HCT116 (cell line): Measurements from ENCODE around the gene DIDO1. TPM values are rescaled to one million over a fixed set of nuclear protein-coding genes. Genes with fewer than 3 reads are reported as not detected.

Experiments
- ATAC-seq: fragments of 200-7000 bp; cut with Tn5 transposase; 2 replicates; pipeline ENCODE4 v1.9.1; 2020; ENCODE audit warnings: mild to moderate bottlenecking, moderate library complexity
- BruUV-seq: library from RNA; stranded (reverse); fragments of 400-500 nt; replicated peaks from 2 replicates; lab custom pipeline; 2021; lab: Mats Ljungman, UMichigan
- CTCF ChIA-PET: fragments of 300-600 bp; sonication (Branson Sonifier 250); formaldehyde crosslinking; loops from one replicate; lab custom pipeline; 2021; ENCODE audit warnings: antibody characterized with exemption; lab: Charles Lee
- POLR2A ChIA-PET: fragments of 300-600, 350-600 bp; sonication (Branson Sonifier 250); formaldehyde crosslinking; loops from one replicate; lab custom pipeline; 2021; ENCODE audit warnings: antibody characterized with exemption; lab: Charles Lee
- RAD21 ChIA-PET, 2 experiments: fragments of 300-600 bp; sonication (Branson Sonifier 250); formaldehyde crosslinking; loops; one replicate each; lab custom pipeline; 2023; ENCODE audit warnings: low total read pairs in 2 of 2; ENCODE audit not compliant: uncharacterized antibody in 2 of 2, unreplicated experiment in 2 of 2, low non-redundant PET in 1 of 2; lab: Charles Lee
- DNase-seq: peaks from one replicate; pipeline ENCODE4 v3.0.0-alpha.2; 2010; ENCODE audit warnings: low read depth, low spot score
- H2AFZ ChIP-seq: fragments of 200-600 bp; shearing (Covaris generic), sonication (generic); 2 replicates; pipeline ENCODE4 v1.6.1; 2017; ENCODE audit warnings: low read depth, mixed run types, mixed read lengths, antibody characterized with exemption, low read length; ENCODE audit not compliant: poor library complexity, severe bottlenecking
- H3K27ac ChIP-seq: 2 replicates; pipeline ENCODE4 v1.5.1; 2012; ENCODE audit warnings: low read depth, low read length
- H3K27me3 ChIP-seq: fragments of 200-600 bp; sonication (generic); 2 replicates; pipeline ENCODE4 v1.6.1; 2016; ENCODE audit warnings: mixed run types, low read length, mixed read lengths; ENCODE audit not compliant: insufficient read depth
- H3K36me3 ChIP-seq, 2 experiments: fragments of 200-500 bp in 1 of 2; fragments of 200-600 bp in 1 of 2; sonication (Bioruptor generic) in 1 of 2; sonication (generic) in 1 of 2; 2 replicates each; pipeline versions ENCODE4 v1.5.1 to v1.6.1; 2014 to 2016; ENCODE audit warnings: low read length in 2 of 2, inconsistent platforms in 1 of 2, mixed read lengths in 1 of 2, mixed run types in 1 of 2; ENCODE audit not compliant: insufficient read depth in 2 of 2, control insufficient read depth in 1 of 2
- H3K4me1 ChIP-seq, 2 experiments: fragments of 200-600 bp in 1 of 2; sonication (generic) in 1 of 2; 2 replicates each; pipeline versions ENCODE4 v1.5.1 to v1.6.1; 2012 to 2017; ENCODE audit warnings: low read length in 2 of 2, inconsistent platforms in 1 of 2, mild to moderate bottlenecking in 1 of 2, mixed read lengths in 1 of 2, mixed run types in 1 of 2, moderate library complexity in 1 of 2; ENCODE audit not compliant: insufficient read depth in 2 of 2, control insufficient read depth in 1 of 2
- H3K4me2 ChIP-seq: fragments of 200-600 bp; sonication (generic); 2 replicates; pipeline ENCODE4 v1.6.1; 2017; ENCODE audit warnings: mixed run types, low read length, mixed read lengths
- H3K4me3 ChIP-seq, 2 experiments: fragments of 200-600 bp in 1 of 2; sonication (generic) in 1 of 2; replicated peaks in 1 of 2; 2 replicates each; pipeline ENCODE4 v1.5.1; 2011 to 2016; ENCODE audit warnings: low read length in 2 of 2, control low read depth in 1 of 2, low read depth in 1 of 2, mild to moderate bottlenecking in 1 of 2, mixed read lengths in 1 of 2, mixed run types in 1 of 2
- H3K79me2 ChIP-seq: fragments of 200-600 bp; sonication (generic); 2 replicates; pipeline ENCODE4 v1.6.1; 2017; ENCODE audit warnings: mild to moderate bottlenecking, mixed run types, low read length, moderate library complexity, mixed read lengths; ENCODE audit not compliant: insufficient read depth
- H3K9ac ChIP-seq: fragments of 200-600 bp; sonication (generic); 2 replicates; pipeline ENCODE4 v1.6.1; 2016; ENCODE audit warnings: low read length, mixed read lengths
- H3K9me2 ChIP-seq: fragments of 200-600 bp; sonication (generic), shearing (Covaris generic); 2 replicates; pipeline ENCODE4 v1.6.1; 2017; ENCODE audit warnings: mixed run types, mild to moderate bottlenecking, moderate library complexity; ENCODE audit not compliant: insufficient read depth
- H3K9me3 ChIP-seq, 2 experiments: fragments of 200-500 bp in 1 of 2; fragments of 200-600 bp in 1 of 2; sonication (Bioruptor generic) in 1 of 2; sonication (generic) in 1 of 2; 2 replicates each; pipeline ENCODE4 v1.6.1; 2014 to 2017; ENCODE audit warnings: low read length in 2 of 2, mixed read lengths in 2 of 2, inconsistent platforms in 1 of 2, low read depth in 1 of 2, mild to moderate bottlenecking in 1 of 2, mixed run types in 1 of 2, moderate library complexity in 1 of 2; ENCODE audit not compliant: control insufficient read depth in 1 of 2, insufficient read depth in 1 of 2
- H4K20me1 ChIP-seq: fragments of 200-600 bp; sonication (generic), shearing (Covaris generic); 2 replicates; pipeline ENCODE4 v1.6.1; 2017; ENCODE audit warnings: mixed run types, mild to moderate bottlenecking, moderate library complexity; ENCODE audit not compliant: insufficient read depth
- CBX3 ChIP-seq: IDR thresholded peaks from 2 replicates; pipeline ENCODE4 v1.6.1; 2012; ENCODE audit warnings: low read depth
- CTCF ChIP-seq, 3 experiments: fragments of 200-600 bp in 1 of 3; sonication (generic) in 1 of 3; IDR thresholded peaks in 2 of 3; conservative IDR thresholded peaks in 1 of 3; 2 replicates each; pipeline ENCODE4 v1.5.1; 2012 to 2017; ENCODE audit warnings: low read depth in 2 of 3, low read length in 2 of 3, antibody characterized with exemption in 1 of 3, borderline replicate concordance in 1 of 3, control low read depth in 1 of 3, mild to moderate bottlenecking in 1 of 3, mixed read lengths in 1 of 3, mixed run types in 1 of 3, moderate library complexity in 1 of 3; ENCODE audit not compliant: insufficient read depth in 1 of 3
- ELF1 ChIP-seq: IDR thresholded peaks from 2 replicates; pipeline ENCODE4 v1.6.1; 2012; ENCODE audit warnings: low read depth, borderline replicate concordance
- FOSL1 ChIP-seq: IDR thresholded peaks from 2 replicates; pipeline ENCODE4 v1.6.1; 2012; ENCODE audit warnings: low read depth
- POLR2A ChIP-seq: IDR thresholded peaks from 2 replicates; pipeline ENCODE4 v1.7.0; 2011; ENCODE audit warnings: borderline replicate concordance; ENCODE audit not compliant: insufficient read depth, insufficient read length; ENCODE audit errors: extremely low read depth
- RAD21 ChIP-seq: IDR thresholded peaks from 2 replicates; pipeline ENCODE4 v1.6.1; 2012; ENCODE audit warnings: low read depth, mild to moderate bottlenecking
- SIN3A ChIP-seq: IDR thresholded peaks from 2 replicates; pipeline ENCODE4 v1.6.1; 2012; ENCODE audit warnings: low read depth
- SRF ChIP-seq: IDR thresholded peaks from 2 replicates; pipeline ENCODE4 v1.6.1; 2012; ENCODE audit warnings: low read depth
- TCF7L2 ChIP-seq: IDR thresholded peaks from 2 replicates; pipeline ENCODE4 v1.7.0; 2011; ENCODE audit warnings: borderline replicate concordance, inconsistent platforms; ENCODE audit not compliant: insufficient read depth, insufficient read length; ENCODE audit errors: extremely low read depth
- ZNF274 ChIP-seq: fragments of 200-500 bp; sonication (Bioruptor generic); IDR thresholded peaks from 2 replicates; pipeline ENCODE4 v1.6.1; 2014; ENCODE audit warnings: mild to moderate bottlenecking, low read depth, low read length, inconsistent platforms
- intact Hi-C: fragments of 100-400 bp; cut with micrococcal nuclease; formaldehyde crosslinking; loops from 2 replicates; pipeline ENCODE4 v1.10.0; 2022
- total RNA-seq: library from RNA; stranded (reverse); gene quantifications from one replicate; pipeline ENCODE4 v1.2.1, GENCODE V29; 2021; ENCODE audit not compliant: unreplicated experiment
- TF ChIP-seq, protein P1 (sequence below): IDR thresholded peaks from 2 replicates; pipeline ENCODE4 v1.6.1; 2012; ENCODE audit warnings: low read depth

Gene DIDO1
- total RNA-seq, 1 experiment from 2014 or later: 41.4 TPM

- Histone ChIP-seq H3K79me2 (peaks cover 28% of the 10 kb centered on the region), H3K4me1 (peaks cover 4 to 6% of the 10 kb centered on the region in 2 experiments; a peak in 3 of 4 replicates), H4K20me1 (peaks cover 4% of the 10 kb centered on the region; the same call in 1 of the 2 replicates), H3K27me3 (no peaks in the 10 kb centered on the region), H3K27ac (no peak overlapping the region), H3K4me2 (no peak overlapping the region), H3K9me2 (no peaks in the 10 kb centered on the region), H3K4me3 (no peak overlapping the region), H2AFZ (no peak overlapping the region), H3K9me3 (no peaks in the 10 kb centered on the region), H3K9ac (no peak overlapping the region), H3K36me3 (peaks cover 23 to 44% of the 10 kb centered on the region in 2 experiments; a peak in 3 of 4 replicates)
- TF ChIP-seq SIN3A (no peak), POLR2A (no peak), TCF7L2 (no peak), FOSL1 (no peak), CBX3 (no peak), ZNF274 (no peak), RAD21 (no peak), SRF (no peak), CTCF (IDR thresholded peaks at IDR 0.05 in 2 of 3, conservative IDR thresholded peaks at IDR 0.05 in 1 of 3; ENCODE audit: borderline replicate concordance in 1 of 3, insufficient read depth in 1 of 3, low read depth in 2 of 3, low read length in 2 of 3) (no peak), ELF1 (no peak)
- TF ChIP-seq, protein P1, sequence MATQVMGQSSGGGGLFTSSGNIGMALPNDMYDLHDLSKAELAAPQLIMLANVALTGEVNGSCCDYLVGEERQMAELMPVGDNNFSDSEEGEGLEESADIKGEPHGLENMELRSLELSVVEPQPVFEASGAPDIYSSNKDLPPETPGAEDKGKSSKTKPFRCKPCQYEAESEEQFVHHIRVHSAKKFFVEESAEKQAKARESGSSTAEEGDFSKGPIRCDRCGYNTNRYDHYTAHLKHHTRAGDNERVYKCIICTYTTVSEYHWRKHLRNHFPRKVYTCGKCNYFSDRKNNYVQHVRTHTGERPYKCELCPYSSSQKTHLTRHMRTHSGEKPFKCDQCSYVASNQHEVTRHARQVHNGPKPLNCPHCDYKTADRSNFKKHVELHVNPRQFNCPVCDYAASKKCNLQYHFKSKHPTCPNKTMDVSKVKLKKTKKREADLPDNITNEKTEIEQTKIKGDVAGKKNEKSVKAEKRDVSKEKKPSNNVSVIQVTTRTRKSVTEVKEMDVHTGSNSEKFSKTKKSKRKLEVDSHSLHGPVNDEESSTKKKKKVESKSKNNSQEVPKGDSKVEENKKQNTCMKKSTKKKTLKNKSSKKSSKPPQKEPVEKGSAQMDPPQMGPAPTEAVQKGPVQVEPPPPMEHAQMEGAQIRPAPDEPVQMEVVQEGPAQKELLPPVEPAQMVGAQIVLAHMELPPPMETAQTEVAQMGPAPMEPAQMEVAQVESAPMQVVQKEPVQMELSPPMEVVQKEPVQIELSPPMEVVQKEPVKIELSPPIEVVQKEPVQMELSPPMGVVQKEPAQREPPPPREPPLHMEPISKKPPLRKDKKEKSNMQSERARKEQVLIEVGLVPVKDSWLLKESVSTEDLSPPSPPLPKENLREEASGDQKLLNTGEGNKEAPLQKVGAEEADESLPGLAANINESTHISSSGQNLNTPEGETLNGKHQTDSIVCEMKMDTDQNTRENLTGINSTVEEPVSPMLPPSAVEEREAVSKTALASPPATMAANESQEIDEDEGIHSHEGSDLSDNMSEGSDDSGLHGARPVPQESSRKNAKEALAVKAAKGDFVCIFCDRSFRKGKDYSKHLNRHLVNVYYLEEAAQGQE: no peak
- ChIA-PET RAD21 (no interaction called here), CTCF (interaction anchor here (1.1 kb wide), 1 partner anchor 32 kb away, joined by 4 read pairs; no protein-coding TSS in a partner anchor), POLR2A (no interaction called here)
- ATAC-seq (no peak), DNase-seq (no peak)
- intact Hi-C loops: no loop called here
- no TSS peak for BruUV-seq
These were observed 71.2 kb downstream of the DIDO1 start for GRCh38 chr20:62855120-62855519.
